NCI-H2171 (cell line): Measurements from ENCODE around the gene ETV3.
"Not testable (repeated sequence)": the region's sequence is repeated elsewhere in the genome, so short reads cannot be mapped to it uniquely, and the experiment has no call there.

Experiments used
- DNase-seq: peaks from one replicate; lab custom pipeline; 2025; lab: John Stamatoyannopoulos, UW

The ETV3 gene

DNA sequence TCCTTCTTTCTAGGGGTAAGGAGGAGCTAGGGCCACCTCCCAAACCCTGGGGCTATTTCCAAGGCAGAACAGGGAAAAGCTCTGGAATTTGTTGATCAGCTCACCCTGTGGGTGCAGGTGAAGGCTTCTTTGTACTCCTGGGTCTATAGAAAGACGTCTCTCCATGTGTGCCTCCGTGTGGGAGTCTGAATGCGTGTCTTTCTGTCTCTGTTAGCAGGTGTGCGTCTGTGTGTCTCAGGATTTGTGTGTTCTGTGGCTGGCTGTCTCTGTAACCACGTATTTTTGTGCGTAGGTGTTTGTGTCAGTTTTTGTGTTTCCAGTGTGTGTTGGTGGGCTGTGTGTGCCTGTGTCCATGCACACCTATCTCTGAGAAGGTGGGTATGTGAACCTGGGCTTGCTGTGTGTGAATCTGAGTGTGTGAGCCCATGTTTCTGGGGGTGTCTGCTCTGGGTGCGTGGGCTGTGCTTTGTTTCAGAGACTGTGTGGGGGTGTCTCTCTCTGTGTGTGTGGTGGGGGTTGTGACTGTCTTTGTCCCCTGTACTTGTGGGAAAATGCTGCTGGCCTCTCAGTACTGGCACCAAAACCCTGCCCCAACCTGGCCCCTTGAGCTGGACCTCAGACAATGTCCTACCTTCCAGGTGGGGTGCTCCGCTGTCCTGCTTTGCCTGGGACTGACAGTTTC, 25.9 kb downstream of the ETV3 start:
- DNase-seq, result no peak

DNA sequence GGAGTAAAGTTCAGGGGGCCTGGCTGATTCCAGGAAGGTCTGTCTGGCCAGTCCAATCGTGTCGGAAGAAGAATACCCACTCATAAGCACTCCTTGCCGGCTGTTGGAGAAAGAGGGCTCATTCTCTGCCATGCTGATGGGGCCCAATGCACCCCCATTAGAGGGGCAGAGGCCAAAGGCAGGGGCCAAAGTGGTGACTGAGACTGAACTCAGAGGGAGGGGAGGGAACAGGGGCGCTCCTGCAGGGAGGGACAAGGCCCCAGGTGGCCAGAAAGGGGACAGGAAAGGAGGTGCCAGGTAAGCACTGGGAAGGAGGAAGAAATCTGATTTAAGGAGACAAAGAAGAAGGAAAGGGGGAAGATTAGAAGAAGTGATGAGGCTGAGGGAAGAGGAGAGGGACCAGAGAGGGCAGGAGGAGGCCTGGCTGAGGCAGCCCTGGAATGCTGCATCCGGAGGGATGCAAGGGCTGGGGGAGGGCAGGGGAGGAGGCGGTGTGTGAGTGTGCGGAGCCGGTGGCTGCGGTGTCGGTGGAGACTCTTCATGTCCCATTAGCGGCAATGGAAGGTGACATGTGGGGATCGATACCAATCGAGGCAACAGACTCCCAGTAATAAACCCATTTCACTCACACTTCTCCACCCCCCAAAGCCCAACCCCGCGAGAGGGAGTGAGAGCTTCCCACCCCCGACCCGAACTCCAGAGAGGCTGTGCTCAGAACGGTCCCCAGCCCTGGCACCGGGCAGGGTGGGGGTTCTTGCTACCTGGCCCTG, 26.6 kb downstream of the ETV3 start:
- DNase-seq, result no peak

DNA sequence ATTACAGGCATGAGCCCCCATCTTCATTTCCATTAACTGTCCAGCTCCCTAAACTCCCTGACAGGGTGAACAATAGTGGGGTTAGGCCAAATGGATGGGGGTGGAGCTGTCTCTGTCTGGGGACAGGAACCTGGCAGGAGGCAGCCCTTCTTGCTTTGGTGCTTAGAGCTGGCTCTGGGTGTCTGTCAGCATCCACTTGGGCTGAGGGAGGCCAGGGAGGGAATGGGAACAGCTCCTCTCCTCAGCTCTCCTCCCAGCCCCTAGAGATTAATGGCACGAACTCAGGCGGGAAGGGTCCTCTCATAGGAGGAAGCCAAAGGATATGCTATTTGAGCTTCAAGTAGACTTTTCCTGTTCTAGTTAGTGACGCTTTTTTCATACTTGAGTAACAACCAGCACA, 27.5 kb downstream of the ETV3 start:
- no peak for DNase-seq

DNA sequence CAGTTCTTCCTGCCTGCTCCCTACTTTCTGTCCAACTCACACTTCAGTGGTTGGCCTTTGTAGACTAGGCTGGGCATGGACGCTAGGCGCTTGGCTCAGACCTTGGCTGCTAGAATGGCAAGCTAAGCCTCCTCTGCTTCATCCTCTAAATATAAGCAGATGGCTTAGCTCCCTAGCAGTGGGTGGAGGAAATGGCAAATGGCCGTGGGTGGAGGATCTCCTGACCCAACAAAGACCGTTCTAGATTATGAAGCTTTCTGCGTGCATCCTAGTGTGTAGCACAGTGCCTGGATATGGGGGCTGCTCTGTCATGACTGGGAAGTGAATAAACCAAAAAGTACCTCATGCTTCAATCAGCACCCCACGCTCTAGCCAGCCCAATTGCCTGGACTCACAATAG, 28.2 kb downstream of the ETV3 start:
- no peak for DNase-seq

DNA sequence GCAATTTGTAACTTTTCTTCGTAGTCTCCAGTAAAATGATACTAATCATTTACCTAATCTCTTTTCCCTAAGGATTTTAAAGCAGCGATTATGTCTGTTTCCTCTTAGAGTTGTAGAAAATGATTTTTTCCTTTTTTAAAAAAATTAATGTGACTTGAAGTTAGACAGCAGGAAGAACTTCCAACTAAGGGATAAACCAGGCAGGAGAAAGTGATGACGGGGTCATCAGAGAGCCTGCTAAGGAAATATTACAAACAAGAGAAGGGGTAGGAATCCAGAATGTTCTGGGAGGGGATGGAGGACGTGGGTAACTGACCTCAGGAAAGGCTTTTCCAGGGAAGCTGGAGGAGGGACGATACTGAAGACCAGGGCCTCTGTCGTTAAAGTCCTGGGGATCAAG, 29.7 kb downstream of the ETV3 start:
- DNase-seq, result no peak

DNA sequence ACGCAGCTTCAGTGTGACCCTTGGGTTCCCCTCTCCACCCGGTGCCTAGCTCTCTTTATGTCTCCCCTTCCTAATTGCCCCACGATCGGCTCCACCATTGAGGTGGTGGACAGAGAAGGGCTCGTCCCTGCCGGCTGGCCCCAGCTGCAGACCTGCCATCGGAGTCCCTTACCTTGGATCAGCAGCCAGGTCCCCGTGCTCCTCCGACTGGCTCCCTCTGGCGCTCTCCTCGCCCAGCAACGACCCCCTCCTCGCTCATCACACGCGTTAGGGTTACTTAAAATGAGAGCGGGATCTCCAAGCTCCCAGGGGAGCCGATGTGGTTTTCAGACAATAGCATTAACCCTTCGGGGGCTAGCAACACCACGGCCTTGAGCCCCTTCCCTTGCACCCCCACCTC, 30.5 kb downstream of the ETV3 start:
- DNase-seq, result no peak

DNA sequence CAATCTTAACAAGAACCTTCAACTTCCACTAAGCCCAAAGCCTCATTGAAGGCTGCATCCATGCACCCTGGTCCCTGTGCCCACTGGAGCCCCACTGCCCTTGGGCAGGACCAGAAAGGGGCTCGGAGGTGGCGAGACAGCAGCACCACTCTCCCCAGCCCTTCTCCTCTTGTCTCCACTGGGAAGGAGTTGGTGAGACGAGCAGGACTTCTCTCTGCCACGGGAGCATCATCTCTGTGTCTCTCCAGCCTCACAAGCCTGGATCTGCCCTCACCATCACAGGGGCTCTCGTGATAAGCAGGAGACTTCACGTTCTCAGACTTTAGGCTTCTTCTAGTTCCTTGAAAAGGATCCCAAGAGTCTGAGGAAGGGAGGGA, 31.4 kb downstream of the ETV3 start:
- no peak for DNase-seq

DNA sequence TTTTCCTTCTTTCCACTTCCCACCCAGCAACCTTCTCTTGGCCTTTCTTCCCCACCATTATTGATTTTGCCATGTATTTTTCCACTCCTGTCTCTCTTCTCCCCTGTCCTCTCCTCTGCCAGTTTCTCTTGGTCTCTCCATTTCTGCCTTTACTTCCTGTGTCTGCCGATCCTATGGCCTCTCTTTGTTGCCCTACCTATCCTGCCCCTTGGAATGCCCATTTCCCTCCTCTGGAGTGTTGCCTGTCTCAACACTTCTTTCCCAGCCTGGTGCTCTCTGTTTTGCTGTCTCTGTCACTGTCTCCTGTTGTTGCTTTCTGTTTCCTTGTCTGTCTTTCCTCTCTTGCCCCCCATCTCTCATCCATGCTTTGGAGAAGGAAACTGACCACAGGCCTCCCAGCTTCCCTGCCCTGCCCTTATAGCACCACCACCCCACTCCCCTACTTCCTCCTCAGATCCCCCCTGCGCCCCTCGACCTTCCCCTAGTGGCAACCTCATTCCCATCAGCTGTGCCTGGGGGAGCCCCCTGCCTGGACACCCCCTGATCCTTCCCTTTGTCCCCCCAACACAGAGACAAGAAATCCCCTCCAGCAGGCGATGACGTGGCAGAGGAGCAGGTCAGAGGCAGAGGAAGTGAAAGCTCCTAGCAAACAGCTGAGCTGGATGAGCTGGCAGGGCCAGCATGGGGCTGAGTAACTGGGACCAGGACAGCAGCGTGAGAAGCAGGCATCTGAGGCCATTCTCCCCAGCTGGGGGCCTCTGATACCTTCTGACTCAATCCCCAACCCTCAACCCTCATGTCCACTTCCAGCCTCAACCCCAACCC, 32.0 kb downstream of the ETV3 start:
- DNase-seq, result no peak

DNA sequence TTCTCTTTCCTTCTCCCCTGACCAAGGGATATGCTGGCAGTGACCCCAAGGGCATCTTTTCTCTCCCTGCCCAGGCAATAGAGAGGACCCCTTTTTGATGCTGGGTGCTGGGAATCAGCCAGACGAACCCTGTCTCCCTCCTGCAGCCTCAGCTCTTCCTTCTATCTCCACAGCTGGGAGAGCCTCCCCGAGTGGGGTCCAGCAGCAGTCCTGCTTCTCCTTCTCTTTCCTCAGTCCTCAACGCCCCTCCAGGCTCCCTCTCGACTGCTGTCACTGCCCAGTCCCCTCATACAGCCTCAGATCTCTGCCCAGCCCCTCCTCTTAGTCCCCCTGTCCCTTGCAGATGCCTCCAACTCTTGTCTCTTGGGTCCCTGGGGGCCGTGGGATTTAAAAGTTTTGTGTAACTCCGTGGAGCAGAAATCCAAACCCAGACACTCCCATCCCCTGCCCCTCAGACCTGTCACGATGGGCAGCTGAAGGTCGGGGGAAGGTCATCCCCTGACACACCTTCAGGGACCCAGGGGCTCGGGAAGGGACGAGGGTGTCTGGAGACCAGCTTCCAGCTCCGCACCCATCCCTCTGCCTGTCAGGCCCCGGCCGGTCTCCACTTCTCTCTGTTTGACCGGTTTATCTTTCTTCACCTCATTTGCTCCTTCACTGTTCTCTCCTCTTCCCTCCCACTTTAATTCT, 32.8 kb downstream of the ETV3 start:
- no peak for DNase-seq

DNA sequence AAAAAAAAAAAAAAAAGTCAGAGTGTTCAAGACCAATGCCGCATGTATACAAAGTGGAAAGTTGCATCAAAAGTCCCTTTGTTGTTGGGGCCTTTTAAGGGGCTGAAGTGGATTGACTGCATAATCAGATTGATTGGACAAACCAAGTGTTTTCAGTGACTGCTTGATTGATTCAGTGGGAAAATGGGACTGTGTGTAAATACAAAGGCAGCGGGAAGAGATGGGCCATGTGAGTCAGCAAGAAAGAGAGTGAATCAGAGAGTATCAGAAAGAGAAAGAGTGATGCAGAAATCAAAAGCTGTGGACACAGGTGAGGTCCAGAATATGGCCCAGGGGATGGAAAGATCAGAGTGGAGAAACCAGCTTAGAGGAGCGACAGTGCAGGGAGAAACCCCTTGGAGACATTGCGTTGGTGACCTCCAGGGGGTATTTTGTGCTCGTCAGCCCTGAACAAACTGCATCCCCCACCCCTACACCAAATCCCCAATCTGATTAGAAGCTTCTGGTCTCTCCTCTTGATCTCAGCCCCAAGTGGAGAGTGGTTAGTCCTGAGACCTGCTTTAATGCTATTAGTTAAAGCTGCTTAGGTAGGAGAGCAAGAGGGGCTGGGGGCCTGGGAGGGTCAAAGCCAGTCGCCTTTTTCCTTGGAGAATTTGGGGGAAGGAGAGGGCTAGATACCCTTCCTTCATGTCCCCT, 33.4 kb downstream of the ETV3 start:
- no peak for DNase-seq

DNA sequence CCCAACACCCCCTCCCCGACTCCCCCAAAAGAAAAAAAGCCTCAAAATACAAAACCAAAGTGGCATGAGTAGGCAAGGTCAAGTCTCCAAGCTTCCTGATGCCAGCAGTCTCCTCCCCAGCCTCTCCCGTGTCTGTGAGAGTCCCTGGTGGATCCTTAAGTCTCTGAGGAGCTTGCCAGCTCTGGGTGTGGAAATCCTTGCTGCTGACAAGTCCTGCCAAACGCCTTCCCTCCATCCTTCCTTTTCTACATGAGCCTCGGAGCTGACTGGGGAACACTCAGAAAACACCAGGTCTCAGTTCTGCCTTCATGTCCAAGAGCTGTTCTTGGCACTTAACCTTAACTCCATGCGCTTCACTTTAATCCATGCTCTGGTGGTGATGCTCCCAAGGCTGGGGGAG, 34.9 kb downstream of the ETV3 start:
- DNase-seq, result no peak

DNA sequence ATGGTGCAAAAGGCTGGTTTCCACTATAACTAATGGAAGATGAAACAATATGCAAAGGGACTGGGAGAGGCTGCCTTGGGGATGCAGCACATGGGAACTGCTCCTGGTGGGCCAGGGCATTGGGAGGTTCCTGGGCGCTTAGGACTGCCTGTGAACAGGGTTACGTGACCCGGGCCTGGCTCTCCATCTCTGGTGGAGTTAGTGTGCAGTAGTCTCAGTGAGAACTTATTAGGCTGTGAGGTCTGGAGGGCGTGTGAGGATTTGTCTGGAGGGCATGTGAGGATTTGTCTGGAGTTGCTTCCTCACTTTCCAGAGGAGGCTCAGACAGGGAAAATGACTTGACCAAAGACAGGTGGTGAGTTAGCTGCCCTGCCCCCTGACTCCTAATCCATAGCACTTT, 37.0 kb downstream of the ETV3 start:
- DNase-seq, result no peak

DNA sequence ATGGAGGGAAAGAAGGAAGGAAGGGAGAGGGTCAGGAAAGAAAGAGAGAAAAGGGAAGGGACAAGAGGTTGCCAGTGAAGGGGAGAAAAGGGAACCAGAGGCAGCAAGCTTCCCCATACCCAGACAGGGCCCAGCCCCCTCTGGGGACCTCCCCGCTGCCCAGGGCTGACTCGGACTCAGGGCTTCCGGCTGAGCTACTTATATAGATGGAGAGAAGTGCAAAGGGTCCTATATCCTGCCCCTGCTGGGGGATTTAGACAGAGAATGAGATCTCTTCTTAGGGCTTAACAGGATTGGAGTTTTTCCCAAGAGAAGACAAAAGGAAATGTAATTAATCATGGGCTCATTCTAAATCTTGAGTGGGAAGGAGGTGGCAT, 38.6 kb downstream of the ETV3 start, which contains the start of gene ETV3L:
ETV3L (minus strand) TSS at position 176 of the 377 bp plus-strand sequence. CDS start 285 bp downstream, outside the sequence.
- no peak for DNase-seq

DNA sequence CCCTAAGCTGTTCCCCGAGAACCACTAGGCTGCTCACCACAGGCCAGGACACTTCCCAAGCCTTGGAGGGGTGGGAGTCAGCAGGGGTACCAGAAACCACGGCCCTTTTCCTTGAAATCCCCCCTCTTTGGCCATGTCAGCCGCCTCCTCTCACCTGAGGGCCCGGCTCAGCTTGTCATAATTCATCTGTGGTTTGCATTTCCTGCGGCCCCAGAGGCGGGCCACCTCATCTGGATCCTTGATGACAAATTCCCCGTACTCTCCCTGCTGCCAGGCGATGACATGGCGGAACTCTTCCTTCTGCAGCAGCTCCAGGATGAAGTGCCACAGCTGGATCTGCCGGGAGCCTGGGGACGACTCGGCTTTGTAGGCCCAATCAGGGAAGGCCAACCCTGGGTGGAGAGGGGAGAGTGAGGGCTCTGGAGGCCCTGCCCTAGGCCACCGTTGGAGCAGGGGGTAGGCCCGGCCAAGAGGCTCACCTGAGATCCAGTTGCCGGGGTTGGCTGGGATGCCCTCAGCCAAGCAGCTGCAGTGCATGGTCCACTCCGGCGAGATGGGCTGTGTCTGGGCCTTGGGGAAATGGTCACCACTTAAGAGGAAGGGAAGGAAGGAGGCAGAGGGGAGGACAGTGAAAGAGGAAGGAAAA, 39.1 kb downstream of the ETV3 start:
- not testable (repeated sequence) for DNase-seq

DNA sequence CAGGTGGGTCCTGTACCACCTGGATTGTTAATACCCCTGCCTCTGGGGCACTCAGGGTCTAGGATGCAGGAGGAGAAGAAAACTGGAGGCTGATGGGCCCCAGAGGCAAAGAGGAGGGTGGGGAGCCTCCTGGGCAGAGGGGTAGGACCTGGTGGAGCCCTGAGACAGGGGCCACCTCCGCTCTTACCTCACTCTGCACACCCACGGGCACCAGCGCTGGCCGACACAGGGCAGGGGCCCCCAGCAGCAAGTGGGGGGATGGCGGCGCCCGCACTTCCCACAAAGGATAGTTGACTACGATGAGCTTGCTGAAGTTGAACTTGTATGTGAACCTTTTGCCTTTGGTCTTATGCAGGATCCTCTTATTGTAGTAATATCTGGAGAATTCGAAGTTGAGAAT, 39.7 kb downstream of the ETV3 start:
- DNase-seq, result no peak

DNA sequence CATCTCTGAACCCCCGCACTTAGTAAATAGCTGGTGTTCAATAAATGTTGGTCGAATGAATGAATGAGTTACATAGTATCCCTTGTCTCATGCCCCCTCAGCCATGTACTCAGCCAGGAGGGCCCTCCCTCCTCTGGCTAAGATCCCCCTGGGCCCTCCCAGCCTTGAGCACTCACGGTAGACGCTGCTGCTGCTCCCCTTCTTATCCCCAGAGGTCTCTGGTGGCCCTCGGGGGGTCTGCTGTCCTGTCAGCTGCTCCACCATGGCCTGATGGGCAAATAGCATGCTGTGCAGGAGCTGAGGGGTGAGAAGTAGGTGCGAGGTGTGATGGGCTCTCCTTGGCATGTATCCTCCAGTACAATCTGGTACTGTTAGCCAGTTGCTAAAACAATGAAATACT, 40.5 kb downstream of the ETV3 start:
- DNase-seq, result no peak

DNA sequence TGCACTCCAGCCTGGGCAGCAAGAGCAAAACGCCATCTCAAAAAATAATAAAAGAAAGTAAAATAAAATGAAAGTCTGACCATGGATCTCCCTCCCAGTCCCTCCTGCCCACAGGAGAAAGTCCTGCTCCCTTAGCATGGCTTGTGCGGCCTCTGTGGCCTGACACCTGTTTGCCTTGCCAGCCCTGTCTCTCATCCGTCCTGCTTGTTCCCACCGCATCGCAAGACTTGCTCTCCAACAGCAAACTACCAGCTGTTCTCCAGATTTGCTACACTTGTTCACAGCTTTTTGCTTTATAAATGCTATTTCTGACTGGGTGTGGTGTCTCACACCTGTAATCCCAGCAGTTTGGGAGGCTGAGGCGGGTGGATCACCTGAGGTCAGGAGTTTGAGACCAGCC, 41.3 kb downstream of the ETV3 start:
- DNase-seq, result no peak

DNA sequence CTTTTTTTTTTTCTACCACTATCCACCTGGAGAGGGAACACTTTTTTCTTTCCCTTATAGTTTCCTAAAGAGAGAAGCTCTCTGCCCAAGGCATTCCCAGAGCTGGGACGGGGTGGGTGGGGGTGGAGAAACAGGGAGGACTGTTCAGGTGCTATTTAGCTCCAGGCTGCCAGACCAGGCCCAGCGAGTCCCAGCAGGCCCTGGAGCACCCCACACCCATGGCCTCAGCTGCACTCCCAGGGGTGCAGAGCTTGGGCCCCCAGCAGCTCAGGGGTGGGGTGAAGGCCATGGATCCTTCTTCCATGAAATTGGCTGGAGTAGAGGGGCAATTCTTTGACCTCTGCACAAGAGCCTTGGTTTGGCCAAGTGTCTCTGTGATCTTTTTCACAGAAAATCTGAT, 42.6 kb downstream of the ETV3 start:
- DNase-seq, result no peak

DNA sequence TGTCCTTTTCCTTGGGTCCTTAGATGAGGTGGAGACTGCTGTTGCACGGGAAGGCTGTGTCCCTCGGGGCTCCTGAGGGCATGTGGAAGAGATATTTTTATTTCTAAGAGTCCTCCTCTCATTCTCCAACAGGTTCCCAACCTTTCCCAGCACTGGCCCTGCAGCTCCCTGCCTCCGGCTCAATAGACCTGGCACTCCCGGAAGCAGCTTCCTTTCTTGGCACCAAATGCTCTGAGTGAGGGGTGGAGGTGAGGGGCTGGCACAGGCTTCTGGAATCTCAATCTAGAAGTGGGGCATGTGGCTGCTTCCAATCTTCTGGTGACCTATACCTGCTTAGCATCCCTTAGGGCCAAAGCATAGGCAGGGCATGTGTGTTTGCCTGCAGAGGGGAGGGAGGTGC, 43.1 kb downstream of the ETV3 start:
- DNase-seq, result no peak

DNA sequence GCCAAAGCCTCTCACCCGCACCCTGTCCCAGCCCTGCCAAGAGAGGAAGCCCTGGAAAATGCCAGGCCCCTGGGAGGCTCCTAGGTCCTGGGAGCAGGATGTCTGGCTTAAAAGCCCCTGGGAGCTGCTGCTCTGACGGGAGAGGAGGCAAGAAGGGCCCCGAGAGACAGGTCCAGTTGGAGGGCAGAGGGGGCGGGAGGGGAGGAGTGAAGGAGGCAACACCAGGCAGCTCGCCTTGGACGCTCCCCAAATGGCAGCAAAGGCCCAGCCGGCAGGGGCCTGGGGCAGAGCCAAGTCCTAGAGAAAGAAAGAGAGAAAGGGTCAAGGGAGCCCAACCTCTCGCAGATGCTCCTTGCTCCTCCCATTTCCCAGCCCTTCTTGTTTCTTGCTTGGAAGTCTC, 45.4 kb downstream of the ETV3 start:
- no peak for DNase-seq

DNA sequence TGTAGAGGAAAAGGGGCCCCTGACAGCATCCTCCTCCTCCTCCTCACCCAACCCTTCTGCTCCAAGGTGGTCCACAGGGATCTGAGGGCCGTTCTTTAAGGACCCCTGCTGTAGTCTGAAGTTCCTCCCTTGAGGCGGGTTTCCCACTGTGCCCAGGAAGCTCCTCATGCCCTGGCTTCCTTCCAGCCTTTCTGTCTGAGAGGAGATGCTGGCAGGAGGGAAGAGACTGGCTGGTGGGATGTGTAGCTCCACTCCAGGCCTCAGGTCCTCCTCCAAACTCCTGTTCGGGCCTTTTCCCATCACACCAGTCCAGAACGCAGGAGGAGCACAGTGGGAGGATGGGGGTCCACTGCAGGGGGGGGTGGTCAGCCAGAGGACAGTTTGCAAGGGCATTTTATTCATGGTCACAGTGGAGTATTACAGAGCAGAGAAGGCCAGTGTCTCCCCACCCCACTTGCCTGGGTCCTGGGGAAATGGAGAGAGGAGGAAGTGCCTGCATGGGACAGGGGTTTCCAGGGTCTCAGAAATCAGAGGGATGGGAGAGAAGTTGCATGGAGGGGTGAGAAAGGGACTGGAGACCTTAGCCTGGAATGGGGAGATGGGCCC, 46.4 kb downstream of the ETV3 start:
- DNase-seq, result no peak
